GM12878 (cell line): ENCODE results near the gene POLDIP3. TPM values are rescaled to one million over a fixed set of nuclear protein-coding genes. Genes with fewer than 3 reads are reported as not detected.

Source experiments
- ATAC-seq: fragments of 200-7000 bp; cut with Tn5 transposase; 3 replicates; pipeline ENCODE4 v1.9.1; 2020; ENCODE audit warnings: mild to moderate bottlenecking, moderate library complexity
- BruUV-seq: library from RNA; stranded (reverse); fragments of 400-500 nt; replicated peaks from 2 replicates; lab custom pipeline; 2021; lab: Mats Ljungman, UMichigan
- CTCF ChIA-PET: fragments of 300-600 bp; sonication (Branson Sonifier 250); formaldehyde crosslinking; extraction: SDS; loops from one replicate; lab custom pipeline; 2021; ENCODE audit warnings: inconsistent platforms; lab: Yijun Ruan, JAX
- POLR2A ChIA-PET: fragments of 350-600 bp; formaldehyde crosslinking; extraction: SDS; loops from one replicate; lab custom pipeline; 2021; ENCODE audit warnings: inconsistent platforms; lab: Charles Lee
- RAD21 ChIA-PET: fragments of 300-600 bp; sonication (Branson Sonifier 250); formaldehyde crosslinking; loops from one replicate; lab custom pipeline; 2023; ENCODE audit warnings: antibody characterized with exemption; ENCODE audit not compliant: unreplicated experiment; lab: Charles Lee
- SMC1A ChIA-PET: fragments of 300-600 bp; sonication (Branson Sonifier 250); formaldehyde crosslinking; loops from one replicate; lab custom pipeline; 2023; ENCODE audit not compliant: unreplicated experiment, uncharacterized antibody; lab: Charles Lee
- DNase-seq: peaks from one replicate; pipeline ENCODE4 v3.0.0-alpha.2; 2011; ENCODE audit warnings: low read depth, low spot score
- FAIRE-seq: peaks from 3 replicates; lab custom pipeline; 2011; peaks lifted over from hg19 to GRCh38; lab: Jason Lieb, UNC
- H2AFZ ChIP-seq: 2 replicates; pipeline ENCODE4 v1.6.0; 2011; ENCODE audit warnings: low read depth, low read length, control low read depth; ENCODE audit not compliant: control insufficient read depth
- H3K27ac ChIP-seq: 2 replicates; pipeline ENCODE4 v1.5.1; 2011; ENCODE audit warnings: control low read depth; ENCODE audit not compliant: control insufficient read depth, insufficient read depth
- H3K27me3 ChIP-seq, 2 experiments: replicated peaks in 1 of 2; 2 replicates each; pipeline versions ENCODE4 v1.6.0 to v1.6.1; 2011; ENCODE audit warnings: low read length in 1 of 2; ENCODE audit not compliant: control insufficient read depth in 2 of 2, insufficient read depth in 2 of 2
- H3K36me3 ChIP-seq, 2 experiments: 2 replicates each; pipeline ENCODE4 v1.5.1; 2011; ENCODE audit warnings: low read length in 1 of 2; ENCODE audit not compliant: control insufficient read depth in 2 of 2, insufficient read depth in 2 of 2
- H3K4me1 ChIP-seq: 2 replicates; pipeline ENCODE4 v1.6.1; 2011; ENCODE audit warnings: mild to moderate bottlenecking, low read length, moderate library complexity, mixed read lengths; ENCODE audit not compliant: control insufficient read depth, insufficient read depth
- H3K4me2 ChIP-seq: 2 replicates; pipeline ENCODE4 v1.6.0; 2011; ENCODE audit warnings: control low read depth; ENCODE audit not compliant: control insufficient read depth, insufficient read depth
- H3K4me3 ChIP-seq: fragments of 200-600 bp; sonication (generic); 2 replicates; pipeline ENCODE4 v1.5.1; 2016
- H3K79me2 ChIP-seq: 2 replicates; pipeline ENCODE4 v1.6.0; 2011; ENCODE audit warnings: low read length; ENCODE audit not compliant: control insufficient read depth, insufficient read depth
- H3K9ac ChIP-seq: 2 replicates; pipeline ENCODE4 v1.8.0; 2011; ENCODE audit warnings: low read length, control low read depth, mixed read lengths; ENCODE audit not compliant: control insufficient read depth, insufficient read depth
- H3K9me3 ChIP-seq: replicated peaks from 3 replicates; pipeline ENCODE4 v1.5.1; 2011; ENCODE audit warnings: mild to moderate bottlenecking, low read length; ENCODE audit not compliant: control insufficient read depth, insufficient read depth
- H4K20me1 ChIP-seq: 2 replicates; pipeline ENCODE4 v1.6.0; 2011; ENCODE audit not compliant: control insufficient read depth, insufficient read depth
- BACH1 ChIP-seq: fragments of 450-650 bp; IDR thresholded peaks from 2 replicates; pipeline ENCODE4 v1.6.1; 2017; ENCODE audit warnings: mild to moderate bottlenecking, borderline replicate concordance
- BHLHE40 ChIP-seq, 2 experiments: fragments of 450-650 bp in 1 of 2; IDR thresholded peaks; 2 replicates each; pipeline ENCODE4 v1.6.1; 2011 to 2017; ENCODE audit warnings: low read depth in 2 of 2, borderline replicate concordance in 1 of 2, improper control_type of control experiment in 1 of 2, low read length in 1 of 2, mild to moderate bottlenecking in 1 of 2
- IKZF1 ChIP-seq: fragments of 450-650 bp; conservative IDR thresholded peaks from 2 replicates; pipeline ENCODE4 v1.6.1; 2017; ENCODE audit warnings: antibody characterized with exemption, mild to moderate bottlenecking
- SPI1 ChIP-seq: IDR thresholded peaks from 2 replicates; pipeline ENCODE4 v1.6.1; 2011; ENCODE audit warnings: low read depth, mild to moderate bottlenecking, low read length, moderate library complexity, borderline replicate concordance; ENCODE audit not compliant: insufficient read depth
- WGBS: methylation state at CpG from one replicate; pipeline ENCODE4 v1.1.6; 2016; ENCODE audit warnings: low lambda C conversion rate; ENCODE audit not compliant: insufficient replicate concordance, insufficient coverage; ENCODE audit errors: missing lambda C conversion rate; 5-methylcytosine and 5-hydroxymethylcytosine counted together
- in situ Hi-C: fragments of 300-500 bp; cut with MboI; formaldehyde crosslinking; loops from 9 replicates; pipeline ENCODE4 v1.14.3; 2018; ENCODE audit warnings: mixed read lengths
- intact Hi-C: fragments of 100-400 bp; cut with micrococcal nuclease; formaldehyde crosslinking; loops from one replicate; pipeline ENCODE4 v1.14.2; 2022; ENCODE audit not compliant: unreplicated experiment
- polyA plus RNA-seq, 11 experiments: library from polyadenylated mRNA; depleted of rRNA in 4 of 11; unstranded in 6 of 11; stranded (reverse) in 5 of 11; fragments of >200 nt; fragmentation: Nextera tagmentation in 4 of 11; fragmentation: Illumina TruSeq in 1 of 11; extraction: Ambion mirVana in 4 of 11; extraction: Trizol in 1 of 11; gene quantifications; 1 replicate in 1 of 11; 2 replicates in 10 of 11; pipeline versions ENCODE4 v1.2.1 to v1.2.3, GENCODE V29; 2011 to 2016; ENCODE audit warnings: inconsistent platforms in 2 of 11, missing spikeins in 2 of 11, low read depth in 1 of 11
- total RNA-seq, 4 experiments: library from RNA; depleted of rRNA in 3 of 4; stranded (reverse); fragments of >200 nt in 3 of 4; fragmentation: Illumina TruSeq in 1 of 4; extraction: Trizol in 1 of 4; gene quantifications; 2 replicates each; pipeline versions ENCODE4 v1.2.1 to v1.2.3, GENCODE V29; 2013 to 2021

POLDIP3 gene
- total and polyA plus RNA-seq, 10 of the 15 experiments (the other 5 are each of a cell fraction or from before 2014, with no cell fraction given): 14.8 to 60.2 (median 49.5) TPM

GRCh38 chr22:42646569-42647525 lies 32.2 kb upstream of the POLDIP3 start:
- no peak overlapping the region for H2AFZ ChIP-seq
- peak overlapping the region; percentile 71 for H3K4me2 ChIP-seq
- BruUV-seq: no TSS peak
- peak overlapping the region; percentile 39 for H3K9ac ChIP-seq
- no peak for DNase-seq
- in situ Hi-C loops: no loop called here
- no peaks in the 10 kb centered on the region for H4K20me1 ChIP-seq
- intact Hi-C loops: no loop called here
- SMC1A ChIA-PET: interaction anchor here (0.5 to 1.9 kb wide), 8 partner anchors 9 to 367 kb away, joined by 3 to 6 read pairs (median 3); no protein-coding TSS in a partner anchor
- peak; percentile 15; the same call in 1 of the 2 replicates for TF ChIP-seq SPI1
- 0 out of 2 replicates have a peak, but pooled peaks have one; percentile 9 for TF ChIP-seq IKZF1
- no peak for TF ChIP-seq BHLHE40 (IDR thresholded peaks at IDR 0.05; ENCODE audit: borderline replicate concordance in 1 of 2, low read depth in 2 of 2, low read length in 1 of 2)
- no peak for TF ChIP-seq BACH1
- TF ChIP-seq, all 136 proteins: peak for 2
- POLR2A ChIA-PET: interaction anchor here (0.7 to 2.1 kb wide), 3 partner anchors 10 to 221 kb away, joined by 3 to 11 read pairs (median 4); partner anchors contain the start of gene POLDIP3
- Histone ChIP-seq H3K79me2 (peaks cover 58% of the 10 kb centered on the region), H3K27ac (peak overlapping the region; percentile 41), H3K9me3 (no peaks in the 10 kb centered on the region), H3K4me1 (peaks cover 42% of the 10 kb centered on the region), H3K36me3 (no peaks in the 10 kb centered on the region), H3K27me3 (no peaks in the 10 kb centered on the region), H3K4me3 (peak overlapping the region; percentile 100)
- FAIRE-seq (no peak), ATAC-seq (no peak)
- CTCF ChIA-PET: interaction anchor here (1.3 to 3.0 kb wide), 3 partner anchors 9 to 25 kb away, joined by 3 to 17 read pairs (median 5); no protein-coding TSS in a partner anchor
- whole genome bisulfite sequencing: 87% methylated on average over 16 of the region's 16 CpGs
- RAD21 ChIA-PET: interaction anchor here (0.6 to 1.3 kb wide), 5 partner anchors 9 to 275 kb away, joined by 3 to 5 read pairs (median 3); partner anchors contain the start of gene RRP7A
